Adrenal gland (tissue), 12 donors: ENCODE data around the gene EFS. TPM values are rescaled to one million over a fixed set of nuclear protein-coding genes. Genes with fewer than 3 reads are reported as not detected.
A peak's percentile ranks its signal among the peaks of the same experiment; 100 is the strongest.

Experiments
- DNase-seq, 7 donors: peaks; one replicate each; pipeline ENCODE4 v3.0.0-alpha.2; 2019 to 2020
- H3K27ac ChIP-seq, 5 donors: fragments of 200-600 bp; sonication (generic) in 4 of 5; 1 replicate in 3 of 5; 2 replicates in 2 of 5; pipeline versions ENCODE4 v1.5.1 to v1.8.0; 2016 to 2020; ENCODE audit warnings: mild to moderate bottlenecking in 1 of 5
- H3K27me3 ChIP-seq: fragments of 200-600 bp; 2 replicates; pipeline ENCODE4 v1.8.0; 2021
- H3K36me3 ChIP-seq, 2 donors: fragments of 200-600 bp; replicated peaks in 1 of 2; 1 replicate in 1 of 2; 2 replicates in 1 of 2; pipeline versions ENCODE4 v1.5.1 to v1.8.0; 2018 to 2022
- H3K4me1 ChIP-seq, 2 donors: fragments of 200-600 bp; replicated peaks in 1 of 2; 1 replicate in 1 of 2; 2 replicates in 1 of 2; pipeline versions ENCODE4 v1.5.1 to v1.8.0; 2018 to 2021
- H3K4me3 ChIP-seq, 4 donors: fragments of 200-600 bp; sonication (generic) in 3 of 4; one replicate each; pipeline ENCODE4 v1.5.1; 2016 to 2018
- H3K9me3 ChIP-seq, 3 donors: fragments of 200-600 bp; sonication (generic) in 1 of 3; replicated peaks in 1 of 3; 1 replicate in 2 of 3; 2 replicates in 1 of 3; pipeline versions ENCODE4 v1.5.1 to v1.8.0; 2016 to 2021
- CTCF ChIP-seq, 6 experiments: fragments of 450-650 bp in 4 of 6; fragments of 200-600 bp in 2 of 6; sonication (generic) in 1 of 6; IDR thresholded peaks; 1 replicate in 5 of 6; 2 replicates in 1 of 6; pipeline versions ENCODE4 v1.5.1 to v1.8.0; 2016 to 2021; ENCODE audit warnings: antibody characterized with exemption in 6 of 6, mild to moderate bottlenecking in 2 of 6, moderate library complexity in 1 of 6
- POLR2A ChIP-seq, 2 donors: fragments of 450-650 bp; IDR thresholded peaks; one replicate each; pipeline ENCODE4 v1.6.1; 2017; ENCODE audit warnings: antibody characterized with exemption in 2 of 2, mild to moderate bottlenecking in 2 of 2, moderate library complexity in 1 of 2
- WGBS, 4 donors: extraction: QIAGEN DNeasy Blood & Tissue Kit in 2 of 4; methylation state at CpG; one replicate each; pipeline versions ENCODE4 v1.1.5 to v1.1.7; 2013 to 2017; 5-methylcytosine and 5-hydroxymethylcytosine counted together
- intact Hi-C, 2 donors: fragments of 100-400 bp; cut with DNase I; formaldehyde crosslinking; loops; one replicate each; pipeline versions ENCODE4 v1.14.1 to v1.15.0; 2022 to 2023
- polyA plus RNA-seq, 3 donors: library from polyadenylated mRNA; stranded (reverse); fragments of 200-250 nt in 2 of 3; fragments of 350-450 nt in 1 of 3; fragmentation: Illumina TruSeq in 1 of 3; extraction: RNeasy Lipid Tissue Mini Kit (QIAGEN cat#74804) in 1 of 3; gene quantifications; one replicate each; pipeline ENCODE4 v1.2.3, GENCODE V29; 2013 to 2014
- total RNA-seq, 9 donors: library from RNA; depleted of rRNA in 4 of 9; stranded (reverse); fragments of >200 nt in 4 of 9; fragments of 120-200 nt in 1 of 9; fragmentation: NEBNext Ultra II Directional in 1 of 9; extraction: Animal tissue kit (Norgen Biotek cat#: 25700) in 1 of 9; gene quantifications; one replicate each; pipeline versions ENCODE4 v1.1.0 to v1.2.4, GENCODE V29; 2013 to 2023
- donor health status: healthy with polysubstance abuse.
- donor health status: Bipolar disorder and iron deficiency.
- donor health status: DM: yes; HTN: yes; CAD: no.
- donor health status: DM: no; HTN: no; CAD: no.
- donor health status: DM: no; HTN: no; CAD: no.
- donor health status: DM: yes; HTN: yes; CAD: no.

Gene EFS
- total and polyA plus RNA-seq, 12 donors: 2.1 to 49.4 (median 4.1) TPM

DNA sequence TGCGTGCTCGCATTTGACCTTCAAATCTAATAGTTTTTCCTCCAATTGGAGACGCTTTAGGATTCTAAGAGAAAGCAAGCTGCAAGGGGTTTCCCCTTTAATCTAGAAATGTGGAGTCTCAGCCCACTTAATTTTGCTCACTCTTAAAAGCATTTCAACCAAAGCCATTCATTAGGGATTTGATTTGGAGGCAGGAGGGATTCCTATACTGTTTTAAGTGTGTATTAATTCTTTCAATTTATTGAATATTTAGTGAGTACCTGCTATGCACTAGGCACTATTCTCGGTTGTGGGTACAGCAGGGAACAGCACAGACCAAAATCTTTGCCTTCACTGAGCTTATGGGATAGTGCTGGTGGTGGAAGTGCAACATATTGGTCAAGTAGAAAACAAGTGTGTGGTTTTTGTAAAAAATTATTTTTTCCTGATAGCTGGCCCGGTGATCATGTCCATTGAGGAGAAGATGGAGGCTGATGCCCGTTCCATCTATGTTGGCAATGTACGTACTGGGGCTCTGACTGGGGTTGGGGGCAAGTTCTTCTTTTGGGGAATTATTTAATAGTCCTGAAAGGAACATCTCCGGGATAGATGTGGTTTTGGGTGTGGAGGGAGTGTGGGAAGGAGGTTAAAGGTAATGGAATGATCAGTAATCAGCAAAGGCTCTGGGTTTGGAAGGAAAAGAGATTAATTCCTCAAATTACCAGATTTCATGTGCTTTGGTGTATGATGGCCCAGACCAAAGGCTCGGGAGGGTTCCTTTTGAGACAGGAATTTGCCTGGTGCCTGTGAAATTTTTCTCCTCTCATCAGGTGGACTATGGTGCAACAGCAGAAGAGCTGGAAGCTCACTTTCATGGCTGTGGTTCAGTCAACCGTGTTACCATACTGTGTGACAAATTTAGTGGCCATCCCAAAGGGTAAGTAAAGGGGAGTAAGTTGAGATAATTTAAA is 42.1 kb downstream of the EFS start:
- peak in 1 of 7 donors; percentile 42 for DNase-seq
- intact Hi-C loops: loop anchor here in 1 of 2 donors (10.0 kb wide), 2 partner anchors 58 to 242 kb away; partner anchors contain the start of gene AP1G2
- Histone ChIP-seq H3K4me3 (peak overlapping the region in 2 of 4 donors; percentile 72 to 86), H3K27ac (peak overlapping the region in 4 of 5 donors; percentile 90 to 99 (median 94)), H3K27me3 (no peaks in the 10 kb centered on the region), H3K4me1 (peaks cover 16 to 26% of the 10 kb centered on the region in 2 donors), H3K36me3 (peaks cover 0 to 27% of the 10 kb centered on the region in 2 donors), H3K9me3 (no peaks in the 10 kb centered on the region)
- WGBS, 4 donors: 31 to 43% (median 40%) methylated on average over 10 of the region's 10 CpGs
- TF ChIP-seq POLR2A (IDR thresholded peaks at IDR 0.05) (no peak), CTCF (IDR thresholded peaks at IDR 0.05) (no peak)

- Histone ChIP-seq H3K27me3 (no peaks in the 10 kb centered on the region), H3K9me3 (no peaks in the 10 kb centered on the region), H3K4me1 (peaks cover 16 to 26% of the 10 kb centered on the region in 2 donors), H3K4me3 (peak overlapping the region in 3 of 4 donors; percentile 19 to 86 (median 72)), H3K36me3 (peaks cover 0 to 27% of the 10 kb centered on the region in 2 donors), H3K27ac (peak overlapping the region; percentile 40 to 99 (median 90))
- intact Hi-C loops: loop anchor here in 1 of 2 donors (10.0 kb wide), 2 partner anchors 57 to 243 kb away; partner anchors contain the start of gene AP1G2
- peak; percentile 43 to 74 (median 59) for DNase-seq
- WGBS, 4 donors: 0 to 1% (median 1%) methylated on average over 18 to 64 of the region's 64 CpGs
- TF ChIP-seq POLR2A (IDR thresholded peaks at IDR 0.05): peak; percentile 0 to 79
- TF ChIP-seq CTCF (IDR thresholded peaks at IDR 0.05): peak in 1 of 6 experiments; percentile 7
Observed at GRCh38 chr14:23321572-23322547, 43.1 kb downstream of the EFS start.

DNA sequence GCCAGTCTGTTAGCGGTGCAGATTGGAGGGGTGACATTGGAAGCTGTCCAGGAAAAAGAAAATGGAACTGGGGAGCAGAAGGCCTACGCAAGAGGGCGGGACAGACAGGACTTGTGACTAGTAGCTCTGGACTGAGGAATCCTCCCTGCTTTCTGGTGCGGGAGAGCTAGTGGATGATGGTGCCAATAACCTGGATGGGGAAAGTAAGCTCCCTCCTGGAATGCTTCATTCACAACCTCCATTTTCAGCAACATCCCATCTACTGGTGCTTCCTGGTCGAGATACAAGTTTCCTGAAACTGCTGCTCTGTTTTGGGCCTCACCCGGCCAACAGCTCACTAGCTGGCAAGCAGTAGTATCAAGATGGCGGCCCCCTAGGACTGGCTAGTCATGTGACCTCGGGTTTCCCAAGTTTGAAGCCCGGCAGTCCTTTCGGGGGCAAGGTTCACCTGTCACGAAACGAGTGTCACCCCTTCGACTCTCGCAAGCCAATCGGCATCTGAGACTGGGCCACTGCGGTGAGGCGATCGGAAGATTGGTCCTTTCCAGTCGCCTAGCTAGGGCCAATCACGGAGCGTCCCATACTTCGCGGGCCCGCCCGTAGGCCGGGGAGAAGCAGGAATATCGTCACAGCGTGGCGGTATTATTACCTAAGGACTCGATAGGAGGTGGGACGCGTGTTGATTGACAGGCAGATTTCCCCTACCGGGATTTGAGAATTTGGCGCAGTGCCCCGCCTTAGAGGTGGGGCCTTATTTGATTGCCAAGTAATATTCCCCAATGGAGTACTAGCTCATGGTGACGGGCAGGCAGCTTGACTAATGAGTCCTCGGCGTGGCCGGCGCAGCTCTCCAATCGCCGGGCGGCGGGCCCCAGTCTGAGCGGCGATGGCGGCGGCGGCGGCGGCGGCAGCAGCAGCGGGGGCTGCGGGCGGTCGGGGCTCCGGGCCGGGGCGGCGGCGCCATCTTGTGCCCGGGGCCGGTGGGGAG is 44.1 kb downstream of the EFS start, which contains the start of gene PABPN1:
TSS of gene PABPN1 (plus strand) at position 874 of the 988 bp plus-strand sequence. CDS start at position 887, 13 bp downstream.
- no peaks in the 10 kb centered on the region for H3K27me3 ChIP-seq
- H3K4me3 ChIP-seq: peak within 1 kb of the TSS in 3 of 4 donors; percentile 19 to 86 (median 72)
- peak within 1 kb of the TSS; percentile 76 to 99 (median 90) for H3K27ac ChIP-seq
- peak; percentile 99 to 100 (median 100) for DNase-seq
- intact Hi-C loops: loop anchor here in 1 of 2 donors (10.0 kb wide), 2 partner anchors 56 to 244 kb away; partner anchors contain the start of gene AP1G2
- TF ChIP-seq CTCF (IDR thresholded peaks at IDR 0.05): no peak
- TF ChIP-seq POLR2A (IDR thresholded peaks at IDR 0.05): peak; percentile 63 to 87
- peaks cover 19 to 30% of the 10 kb centered on the region in 2 donors for H3K4me1 ChIP-seq
- H3K36me3 ChIP-seq: peaks cover 0 to 27% of the 10 kb centered on the region in 2 donors
- H3K9me3 ChIP-seq: no peaks in the 10 kb centered on the region
- WGBS, 4 donors: 3 to 70% (median 9%) methylated on average over 4 to 63 of the region's 63 CpGs
